SH-SY5Y (cell line): Measurements from ENCODE around the gene TPTE2.

Experiments used
- GATA2 ChIP-seq: IDR thresholded peaks from 2 replicates; pipeline ENCODE4 v1.6.1; 2011; ENCODE audit warnings: mild to moderate bottlenecking, low read depth, low read length
- GATA3 ChIP-seq: IDR thresholded peaks from 2 replicates; pipeline ENCODE4 v1.6.1; 2011; ENCODE audit warnings: low read depth, mild to moderate bottlenecking, low read length, moderate library complexity

GRCh38 chr13:19606737-19607136 lies 45.4 kb upstream of the TPTE2 start:
- no peak for TF ChIP-seq GATA2
- no peak for TF ChIP-seq GATA3
